BJ (cell line): ENCODE results near the gene USP43. TPM values are rescaled to one million over a fixed set of nuclear protein-coding genes. Genes with fewer than 3 reads are reported as not detected.

Source experiments
- CTCF ChIA-PET: fragments of 350-600 bp; formaldehyde crosslinking; extraction: SDS; loops from one replicate; lab custom pipeline; 2021; ENCODE audit warnings: antibody characterized with exemption, inconsistent platforms; lab: Yijun Ruan, JAX
- POLR2A ChIA-PET: fragments of 300-600 bp; sonication (Branson Sonifier 250); formaldehyde crosslinking; extraction: SDS; loops from one replicate; lab custom pipeline; 2021; ENCODE audit warnings: antibody characterized with exemption; lab: Charles Lee
- DNase-seq: peaks from one replicate; pipeline ENCODE4 v3.0.0-alpha.2; 2011; ENCODE audit warnings: low read depth
- H3K27me3 ChIP-seq: 2 replicates; pipeline ENCODE4 v1.6.0; 2011; ENCODE audit warnings: low read length; ENCODE audit not compliant: control insufficient read depth, insufficient read depth
- H3K36me3 ChIP-seq: 2 replicates; pipeline ENCODE4 v1.5.1; 2011; ENCODE audit warnings: low read length; ENCODE audit not compliant: control insufficient read depth, insufficient read depth
- H3K4me3 ChIP-seq: 2 replicates; pipeline ENCODE4 v1.5.1; 2011; ENCODE audit warnings: low read depth, mild to moderate bottlenecking, control low read depth, low read length
- polyA plus RNA-seq: library from polyadenylated mRNA; depleted of rRNA; stranded (reverse); fragments of >200 nt; gene quantifications from 2 replicates; pipeline ENCODE4 v1.2.3, GENCODE V29; 2011
- TF ChIP-seq, protein P1 (sequence below): IDR thresholded peaks from 2 replicates; pipeline ENCODE4 v1.5.1; 2011; ENCODE audit warnings: low read depth, mild to moderate bottlenecking, control low read depth, inconsistent platforms, low read length, moderate library complexity; ENCODE audit not compliant: insufficient read depth

Gene USP43
- polyA plus RNA-seq, 1 experiment, result 0.23 TPM

DNA sequence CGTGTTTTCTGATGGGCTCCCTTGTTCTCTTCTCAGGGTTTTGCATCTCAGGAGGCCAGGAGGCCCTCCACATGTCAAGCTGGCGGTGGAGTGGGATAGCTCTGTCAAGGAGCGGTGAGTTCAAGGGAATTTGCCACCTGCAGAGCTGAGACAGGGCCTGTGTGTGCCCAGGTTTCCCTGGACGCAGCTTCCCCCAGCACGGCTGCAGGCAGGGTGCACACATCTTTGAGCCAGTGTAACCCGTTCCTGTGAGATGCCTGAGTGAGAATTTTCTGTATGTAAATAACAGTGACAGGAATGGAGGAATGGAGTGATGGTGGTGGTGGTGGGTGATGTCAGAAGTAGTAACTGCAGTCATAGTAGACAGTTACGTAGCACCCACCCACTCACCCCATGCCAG lies 54.8 kb downstream of the USP43 start:
- no peaks in the 10 kb centered on the region for H3K36me3 ChIP-seq
- POLR2A ChIA-PET, result no interaction called here
- CTCF ChIA-PET, result interaction anchor here (0.5 kb wide), 1 partner anchor 1290 kb away, joined by 3 read pairs; no protein-coding TSS in a partner anchor
- H3K27me3 ChIP-seq, result no peaks in the 10 kb centered on the region
- H3K4me3 ChIP-seq, result no peak overlapping the region
- DNase-seq, result no peak
- TF ChIP-seq, protein P1, sequence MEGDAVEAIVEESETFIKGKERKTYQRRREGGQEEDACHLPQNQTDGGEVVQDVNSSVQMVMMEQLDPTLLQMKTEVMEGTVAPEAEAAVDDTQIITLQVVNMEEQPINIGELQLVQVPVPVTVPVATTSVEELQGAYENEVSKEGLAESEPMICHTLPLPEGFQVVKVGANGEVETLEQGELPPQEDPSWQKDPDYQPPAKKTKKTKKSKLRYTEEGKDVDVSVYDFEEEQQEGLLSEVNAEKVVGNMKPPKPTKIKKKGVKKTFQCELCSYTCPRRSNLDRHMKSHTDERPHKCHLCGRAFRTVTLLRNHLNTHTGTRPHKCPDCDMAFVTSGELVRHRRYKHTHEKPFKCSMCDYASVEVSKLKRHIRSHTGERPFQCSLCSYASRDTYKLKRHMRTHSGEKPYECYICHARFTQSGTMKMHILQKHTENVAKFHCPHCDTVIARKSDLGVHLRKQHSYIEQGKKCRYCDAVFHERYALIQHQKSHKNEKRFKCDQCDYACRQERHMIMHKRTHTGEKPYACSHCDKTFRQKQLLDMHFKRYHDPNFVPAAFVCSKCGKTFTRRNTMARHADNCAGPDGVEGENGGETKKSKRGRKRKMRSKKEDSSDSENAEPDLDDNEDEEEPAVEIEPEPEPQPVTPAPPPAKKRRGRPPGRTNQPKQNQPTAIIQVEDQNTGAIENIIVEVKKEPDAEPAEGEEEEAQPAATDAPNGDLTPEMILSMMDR, result no peak

- H3K4me3 ChIP-seq, result no peak overlapping the region
- DNase-seq, result no peak
- H3K36me3 ChIP-seq, result no peaks in the 10 kb centered on the region
- CTCF ChIA-PET, result interaction anchor here (1.2 kb wide), 1 partner anchor 19 kb away, joined by 3 read pairs; no protein-coding TSS in a partner anchor
- POLR2A ChIA-PET, result no interaction called here
- H3K27me3 ChIP-seq, result no peaks in the 10 kb centered on the region
- TF ChIP-seq, protein P1, result no peak
These were observed 55.6 kb downstream of the USP43 start for GRCh38 chr17:9700754-9701476.

DNA sequence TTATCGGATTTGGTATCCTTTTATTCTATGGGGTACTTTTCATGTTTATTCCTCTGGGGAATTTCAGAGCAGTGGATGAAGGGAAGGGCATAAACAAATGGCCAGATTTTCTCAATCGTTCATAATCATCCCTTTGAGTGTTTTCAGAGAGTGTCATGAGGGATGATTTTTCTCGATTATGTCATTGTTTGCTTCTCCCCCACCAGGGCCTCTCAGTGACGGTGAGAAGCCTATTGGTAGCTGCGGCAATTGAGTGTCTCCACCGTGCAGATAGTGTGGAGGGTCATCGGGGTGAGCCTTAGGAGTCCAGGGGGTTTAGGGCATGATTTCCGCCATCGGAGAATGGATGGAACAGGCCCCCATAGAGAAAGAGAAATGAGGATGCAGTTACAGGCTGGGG lies 57.2 kb downstream of the USP43 start:
- POLR2A ChIA-PET, result no interaction called here
- TF ChIP-seq, protein P1, result no peak
- Histone ChIP-seq H3K27me3 (no peaks in the 10 kb centered on the region), H3K36me3 (no peaks in the 10 kb centered on the region), H3K4me3 (no peak overlapping the region)
- CTCF ChIA-PET, result no interaction called here
- no peak for DNase-seq

DNA sequence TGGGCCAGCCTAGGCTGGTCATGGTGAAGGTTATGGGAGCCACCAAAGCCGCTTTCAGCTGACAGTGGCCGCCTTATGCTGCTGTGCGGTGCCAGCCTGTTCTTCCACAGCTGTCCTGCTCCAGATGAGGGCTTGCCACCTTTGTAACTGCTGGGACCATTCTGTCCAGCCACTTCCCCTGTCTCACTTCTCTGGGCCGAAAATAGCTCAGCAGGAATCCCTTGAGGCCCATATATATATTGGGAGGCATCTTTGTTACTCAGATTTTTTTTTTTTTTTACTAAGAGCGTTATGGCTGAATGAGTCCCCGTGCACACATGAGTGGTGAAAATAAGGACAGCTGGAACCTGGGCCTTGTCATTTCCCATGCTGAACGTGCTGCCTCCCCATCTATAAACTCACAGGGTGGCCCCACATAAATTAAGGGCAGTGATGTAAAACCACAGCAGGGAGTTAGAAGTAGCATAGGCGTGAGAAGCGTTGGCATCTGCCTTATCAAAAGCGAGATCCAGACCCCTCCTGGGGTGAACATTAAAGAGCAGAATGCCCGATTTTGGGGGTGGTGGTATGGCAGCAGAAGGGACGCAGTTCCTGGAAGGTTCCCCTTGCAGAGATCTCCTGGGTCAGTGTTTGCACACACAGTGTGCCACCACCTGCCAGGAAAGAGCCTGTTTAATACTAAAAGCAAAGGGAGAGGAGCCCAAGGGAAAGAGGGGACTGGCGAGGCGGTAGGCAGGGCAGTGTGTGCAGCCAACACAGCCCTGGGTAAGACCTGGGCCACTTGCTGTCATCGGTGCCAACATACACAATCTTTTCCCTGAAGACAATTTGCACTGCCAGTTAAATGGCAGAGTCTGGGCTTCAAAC lies 57.8 kb downstream of the USP43 start:
- POLR2A ChIA-PET, result no interaction called here
- CTCF ChIA-PET, result interaction anchor here (0.7 kb wide), 1 partner anchor 41 kb away, joined by 3 read pairs; no protein-coding TSS in a partner anchor
- Histone ChIP-seq H3K36me3 (no peaks in the 10 kb centered on the region), H3K27me3 (no peaks in the 10 kb centered on the region), H3K4me3 (no peak overlapping the region)
- TF ChIP-seq, protein P1, result no peak
- no peak for DNase-seq

GRCh38 chr17:9703781-9704082 lies 58.4 kb downstream of the USP43 start:
- TF ChIP-seq, protein P1, result no peak
- DNase-seq, result no peak
- POLR2A ChIA-PET, result no interaction called here
- Histone ChIP-seq H3K4me3 (no peak overlapping the region), H3K27me3 (no peaks in the 10 kb centered on the region), H3K36me3 (no peaks in the 10 kb centered on the region)
- CTCF ChIA-PET, result interaction anchor here (0.7 kb wide), 1 partner anchor 42 kb away, joined by 3 read pairs; no protein-coding TSS in a partner anchor
